HL-60 (cell line): ENCODE results near the gene STXBP5.

Experiments
- DNase-seq, 2 experiments: peaks; one replicate each; pipeline ENCODE4 v3.0.0-alpha.2; 2010 to 2020; ENCODE audit warnings: low read depth in 1 of 2, low spot score in 1 of 2
- H3K27ac ChIP-seq: fragments of 250-450 bp; sonication (Bioruptor Pico); replicated peaks from 2 replicates; pipeline ENCODE4 v1.5.1; 2020; ENCODE audit warnings: mild to moderate bottlenecking, moderate library complexity
- H3K27me3 ChIP-seq: fragments of 250-450 bp; sonication (Bioruptor Pico); 2 replicates; pipeline ENCODE4 v1.5.1; 2021; ENCODE audit warnings: mild to moderate bottlenecking, moderate library complexity; ENCODE audit not compliant: insufficient read depth, poor library complexity, severe bottlenecking
- H3K4me3 ChIP-seq: replicated peaks from 2 replicates; pipeline ENCODE4 v1.5.1; 2011; ENCODE audit warnings: mild to moderate bottlenecking, control low read depth, low read length; ENCODE audit not compliant: insufficient read depth
- CTCF ChIP-seq: IDR thresholded peaks from one replicate; pipeline ENCODE4 v1.5.1; 2011; ENCODE audit warnings: low read length, control low read depth, inconsistent platforms; ENCODE audit not compliant: insufficient read depth
- GABPA ChIP-seq: IDR thresholded peaks from 2 replicates; pipeline ENCODE4 v1.6.1; 2012; ENCODE audit warnings: low read depth
- POLR2AphosphoS5 ChIP-seq: IDR thresholded peaks from 2 replicates; pipeline ENCODE4 v1.6.1; 2012; ENCODE audit warnings: low read depth
- REST ChIP-seq: IDR thresholded peaks from 2 replicates; pipeline ENCODE4 v1.6.1; 2012; ENCODE audit warnings: low read depth; ENCODE audit not compliant: insufficient replicate concordance
- SPI1 ChIP-seq: IDR thresholded peaks from 2 replicates; pipeline ENCODE4 v1.6.1; 2012; ENCODE audit warnings: low read depth, mild to moderate bottlenecking, borderline replicate concordance

Gene STXBP5

GRCh38 chr6:147164761-147165160 lies 39.5 kb upstream of the STXBP5 start:
- Histone ChIP-seq H3K4me3 (no peak overlapping the region), H3K27ac (no peak overlapping the region), H3K27me3 (no peaks in the 10 kb centered on the region)
- no peak for TF ChIP-seq SPI1
- TF ChIP-seq POLR2AphosphoS5: no peak
- no peak for TF ChIP-seq CTCF
- no peak for TF ChIP-seq REST
- TF ChIP-seq GABPA: no peak
- DNase-seq: no peak

GRCh38 chr6:147166360-147166944 lies 37.8 kb upstream of the STXBP5 start:
- Histone ChIP-seq H3K4me3 (no peak overlapping the region), H3K27me3 (no peaks in the 10 kb centered on the region), H3K27ac (no peak overlapping the region)
- no peak for TF ChIP-seq CTCF
- TF ChIP-seq SPI1: no peak
- no peak for TF ChIP-seq GABPA
- TF ChIP-seq REST: no peak
- no peak for TF ChIP-seq POLR2AphosphoS5
- no peak for DNase-seq

GRCh38 chr6:147166992-147167391 lies 37.2 kb upstream of the STXBP5 start:
- no peak overlapping the region for H3K27ac ChIP-seq
- no peaks in the 10 kb centered on the region for H3K27me3 ChIP-seq

More at GRCh38 chr6:147166992-147167391, 37.2 kb upstream of the STXBP5 start:
- TF ChIP-seq GABPA (no peak), REST (no peak), CTCF (no peak), POLR2AphosphoS5 (no peak), SPI1 (no peak)
- H3K4me3 ChIP-seq: no peak overlapping the region
- DNase-seq: no peak
